Cardiac septum (tissue), 1 donor: ENCODE measurements around the gene TDRD9. TPM values are rescaled to one million over a fixed set of nuclear protein-coding genes. Genes with fewer than 3 reads are reported as not detected.
A peak's percentile ranks its signal among the peaks of the same experiment; 100 is the strongest.

ENCODE experiments used
- DNase-seq: peaks from one replicate; pipeline ENCODE4 v3.0.0-alpha.2; 2020; ENCODE audit warnings: low spot score
- intact Hi-C: fragments of 100-400 bp; cut with DNase I; formaldehyde crosslinking; loops from one replicate; pipeline ENCODE4 v1.14.0; 2022
- total RNA-seq: library from RNA; stranded (reverse); fragmentation: NEBNext Ultra II Directional; extraction: Animal tissue kit (Norgen Biotek cat#: 25700); gene quantifications from one replicate; pipeline ENCODE4 v1.2.1, GENCODE V29; 2021
- donor health status: DM: no; HTN: no; CAD: no.

TDRD9 gene
- total RNA-seq, 1 donor from 2014 or later: 3.3 TPM

DNA sequence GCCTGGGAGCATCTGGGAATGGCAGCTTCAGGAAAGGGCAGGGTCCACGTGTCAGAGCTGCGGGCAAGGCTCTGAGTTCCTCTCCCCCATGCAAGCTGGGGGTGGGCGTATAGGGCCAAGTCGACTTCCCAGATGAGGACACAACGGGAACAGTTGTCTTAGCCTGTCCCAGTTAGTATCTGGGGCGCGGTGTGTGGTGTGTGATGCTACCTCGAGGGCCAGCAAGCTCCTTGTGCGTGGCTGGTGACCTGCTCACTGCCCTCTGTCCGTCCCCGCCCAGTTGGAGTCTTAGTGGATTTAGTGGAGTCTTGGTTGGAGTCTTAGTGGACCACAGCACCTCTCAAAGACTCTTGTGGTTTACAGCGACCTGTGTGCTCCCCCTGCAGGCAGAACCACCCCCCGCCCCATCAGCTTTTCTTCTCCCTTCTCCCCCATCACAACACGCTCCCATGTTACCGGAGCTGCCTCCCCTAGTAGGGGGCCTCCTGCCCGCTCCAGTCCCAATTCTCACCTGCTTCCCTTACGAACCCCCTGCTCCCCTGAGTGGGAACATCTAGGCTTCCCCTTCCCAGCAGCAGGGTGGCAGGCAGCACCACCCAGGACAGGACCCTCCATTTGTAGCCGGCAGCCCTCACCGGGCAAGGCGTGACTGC lies 165.9 kb downstream of the TDRD9 start:
- DNase-seq: no peak
- intact Hi-C loops: no loop called here

GRCh38 chr14:104094709-104095425 lies 166.6 kb downstream of the TDRD9 start:
- DNase-seq: no peak
- intact Hi-C loops: loop anchor here (5.0 kb wide), 1 partner anchor 37 kb away; no protein-coding TSS in a partner anchor

- intact Hi-C loops: loop anchor here (5.0 kb wide), 1 partner anchor 37 kb away; no protein-coding TSS in a partner anchor
- no peak for DNase-seq
Observed at GRCh38 chr14:104095426-104096310, 167.4 kb downstream of the TDRD9 start.

GRCh38 chr14:104096318-104096717 lies 168.1 kb downstream of the TDRD9 start:
- DNase-seq: no peak
- intact Hi-C loops: loop anchor here (5.0 kb wide), 1 partner anchor 36 kb away; no protein-coding TSS in a partner anchor

DNA sequence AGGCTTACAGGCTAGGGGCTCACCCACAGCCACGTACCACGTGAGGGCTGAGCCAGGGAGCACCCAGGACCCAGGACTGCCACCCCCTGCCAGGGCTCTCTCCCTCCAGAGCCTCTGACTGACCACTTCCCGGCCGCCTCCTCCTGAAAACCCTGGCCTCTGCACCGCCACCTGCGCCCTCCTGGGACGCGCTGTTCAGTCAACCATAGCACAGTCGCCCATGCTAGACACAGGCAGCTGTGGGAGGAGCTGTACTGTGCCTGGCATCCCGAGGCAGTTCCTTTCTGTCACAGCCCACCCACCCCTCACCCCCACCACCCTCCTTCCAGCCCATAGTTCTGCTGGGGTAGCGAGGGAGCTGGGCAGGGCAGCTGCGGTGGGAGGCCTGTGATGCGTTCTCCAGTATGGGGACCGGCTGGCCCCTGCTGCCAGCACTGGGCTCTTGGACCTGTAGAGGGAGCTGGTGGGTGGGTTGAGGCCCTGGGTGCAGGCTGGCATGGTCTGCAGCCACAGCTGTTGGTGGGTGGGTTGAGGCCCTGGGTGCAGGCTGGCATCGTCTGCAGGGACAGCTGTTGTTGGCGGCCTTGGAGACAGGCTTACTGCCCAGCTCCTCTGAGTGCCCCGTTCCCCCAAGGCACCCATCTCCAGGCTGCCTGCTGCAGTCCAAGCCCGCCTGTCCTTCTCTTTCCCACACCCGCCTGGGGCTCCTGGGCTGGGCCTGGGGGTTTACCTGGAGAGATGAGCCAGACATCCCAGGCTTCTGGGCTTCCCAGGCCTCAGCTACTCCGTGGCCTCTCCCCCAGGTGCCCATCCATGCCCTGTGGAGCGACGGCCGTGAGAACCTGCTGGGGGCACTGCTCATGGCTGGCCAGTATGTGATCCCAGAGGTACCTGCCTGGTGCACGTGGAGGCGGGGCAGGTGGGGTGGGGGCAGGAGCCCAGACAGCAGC lies 168.8 kb downstream of the TDRD9 start:
- intact Hi-C loops: loop anchor here (5.0 kb wide), 1 partner anchor 35 kb away; no protein-coding TSS in a partner anchor
- no peak for DNase-seq

DNA sequence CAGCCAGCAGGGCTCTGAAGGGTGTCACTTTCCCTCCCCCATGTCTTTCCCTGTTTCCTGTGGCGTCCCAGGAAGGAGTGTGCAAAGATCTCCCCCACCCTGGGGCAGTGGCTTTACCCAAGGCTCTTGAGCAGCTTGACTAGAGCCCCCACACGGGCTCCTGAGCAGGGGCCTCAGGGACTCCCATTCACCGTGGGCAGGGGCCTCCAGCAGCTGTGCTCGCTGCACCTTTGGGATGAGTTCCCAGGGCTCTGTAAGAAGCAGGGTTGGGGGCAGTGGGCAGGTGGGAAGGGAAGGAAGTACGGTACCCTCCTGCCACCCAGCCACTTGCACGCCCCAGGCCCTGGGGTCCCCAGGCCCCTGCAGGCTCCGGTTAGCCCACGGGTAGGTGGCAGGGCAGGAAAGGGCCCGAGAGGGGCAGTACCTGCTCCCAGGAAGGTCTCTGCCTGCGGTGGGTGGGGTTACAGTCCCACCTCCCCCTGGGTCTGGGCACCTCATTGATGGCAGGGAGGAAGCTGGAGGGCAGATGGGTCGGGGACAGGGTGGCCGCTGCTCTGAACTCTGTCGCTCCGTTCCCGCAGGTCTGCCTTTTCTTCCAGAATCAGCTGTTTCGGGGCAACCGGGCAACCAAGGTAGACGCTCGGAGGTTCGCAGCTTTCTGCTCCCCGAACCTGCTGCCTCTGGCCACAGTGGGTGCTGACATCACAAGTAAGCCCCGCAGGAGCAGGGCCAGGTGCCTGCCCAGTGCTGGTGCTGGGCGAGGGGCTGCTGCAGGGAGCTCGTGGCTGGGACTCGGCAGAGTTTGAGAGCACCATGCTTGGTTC lies 170.2 kb downstream of the TDRD9 start:
- intact Hi-C loops: loop anchor here (5.0 kb wide), 1 partner anchor 34 kb away; no protein-coding TSS in a partner anchor
- DNase-seq: no peak

DNA sequence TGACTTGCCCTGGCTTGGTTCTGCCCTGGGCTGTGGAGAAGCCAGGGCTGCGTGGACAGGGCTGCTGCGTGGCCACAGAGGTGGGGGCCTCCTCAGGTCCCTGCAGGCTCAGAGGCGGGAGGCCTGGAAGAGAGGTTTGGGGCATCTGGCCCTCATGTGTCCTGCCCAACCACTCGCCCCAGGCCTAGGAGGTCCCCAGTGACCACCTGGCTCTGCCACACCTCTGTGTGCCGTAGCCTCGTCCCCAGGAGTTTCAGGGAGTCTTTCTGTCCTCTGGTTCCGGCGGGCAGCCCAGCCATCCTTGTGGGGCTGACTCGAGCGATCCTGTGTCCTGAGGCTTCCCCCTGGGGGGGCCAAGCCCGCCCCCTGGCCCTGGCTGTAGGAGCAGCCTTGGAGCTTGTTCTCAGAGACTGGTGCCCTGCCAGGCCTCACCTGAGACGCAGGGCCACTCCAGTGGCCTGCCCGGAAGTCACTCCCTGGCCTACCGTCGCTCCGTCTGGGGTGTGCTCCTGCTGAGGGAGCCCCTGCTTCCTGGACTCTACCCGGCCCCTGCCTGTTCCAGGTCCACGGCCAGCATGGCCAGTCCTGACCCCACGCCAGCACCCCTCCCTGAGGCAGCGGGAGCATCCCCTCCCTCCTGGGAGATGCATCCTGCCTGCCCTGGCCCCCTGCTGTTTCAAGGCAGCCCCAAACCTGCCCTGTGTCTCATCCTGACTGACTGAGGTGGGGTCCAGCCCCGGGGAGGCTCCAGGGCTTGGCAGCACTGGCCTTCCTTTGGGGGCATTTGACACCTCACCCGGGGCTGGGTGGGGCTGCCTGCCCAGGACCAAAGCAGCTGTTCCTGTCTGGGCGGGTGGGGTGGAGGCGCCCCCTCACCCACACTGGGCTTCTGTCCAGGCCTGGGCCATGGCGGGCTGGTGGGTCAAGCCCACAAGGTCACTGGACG lies 171.1 kb downstream of the TDRD9 start:
- no peak for DNase-seq
- intact Hi-C loops: loop anchor here (5.0 kb wide), 1 partner anchor 33 kb away; no protein-coding TSS in a partner anchor

DNA sequence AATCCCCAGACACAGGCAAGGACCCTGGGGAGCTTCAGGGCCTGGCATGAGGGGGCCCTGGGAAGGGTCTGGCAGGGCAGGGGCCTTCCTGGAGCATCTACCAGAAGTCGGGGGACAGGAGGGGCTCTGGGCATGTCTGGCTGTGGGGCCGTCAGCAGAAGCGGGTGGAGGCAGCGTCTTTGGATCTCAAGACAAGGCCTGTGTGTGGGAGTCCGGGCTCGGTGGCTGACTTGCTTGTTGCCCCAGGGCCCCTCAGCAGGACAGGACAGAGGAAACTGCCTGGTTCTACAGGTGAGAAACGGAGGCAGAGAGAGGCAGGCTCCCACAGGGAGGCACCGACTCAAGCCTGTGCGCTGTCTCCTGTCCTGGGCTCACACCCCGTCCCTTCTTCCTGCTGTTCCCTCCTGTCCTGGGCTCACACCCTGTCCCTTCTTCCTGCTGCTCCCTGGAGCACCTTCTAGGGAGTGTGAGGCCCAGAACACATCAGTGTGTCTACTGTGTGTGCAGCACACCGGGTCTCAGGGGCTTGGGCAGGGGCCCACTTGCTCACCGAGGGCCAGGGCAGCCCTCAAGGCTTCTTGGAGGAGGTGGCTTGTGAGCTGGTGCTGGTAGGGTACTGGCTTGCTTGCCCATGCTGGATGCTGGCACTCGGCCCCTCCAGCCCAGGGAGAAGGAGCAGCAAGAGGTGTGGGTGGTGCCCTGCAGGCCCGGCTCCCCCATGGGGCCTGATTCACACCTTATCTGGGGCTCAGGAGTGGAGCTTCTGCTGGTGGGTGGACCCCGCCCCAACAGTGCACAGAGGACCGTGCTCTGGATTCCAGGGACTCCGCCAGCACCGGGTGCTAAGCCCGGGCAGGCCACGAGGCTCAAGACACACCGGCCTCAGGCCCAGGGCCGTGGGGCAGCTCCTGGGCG lies 172.2 kb downstream of the TDRD9 start:
- intact Hi-C loops: no loop called here
- peak; percentile 69 for DNase-seq

DNA sequence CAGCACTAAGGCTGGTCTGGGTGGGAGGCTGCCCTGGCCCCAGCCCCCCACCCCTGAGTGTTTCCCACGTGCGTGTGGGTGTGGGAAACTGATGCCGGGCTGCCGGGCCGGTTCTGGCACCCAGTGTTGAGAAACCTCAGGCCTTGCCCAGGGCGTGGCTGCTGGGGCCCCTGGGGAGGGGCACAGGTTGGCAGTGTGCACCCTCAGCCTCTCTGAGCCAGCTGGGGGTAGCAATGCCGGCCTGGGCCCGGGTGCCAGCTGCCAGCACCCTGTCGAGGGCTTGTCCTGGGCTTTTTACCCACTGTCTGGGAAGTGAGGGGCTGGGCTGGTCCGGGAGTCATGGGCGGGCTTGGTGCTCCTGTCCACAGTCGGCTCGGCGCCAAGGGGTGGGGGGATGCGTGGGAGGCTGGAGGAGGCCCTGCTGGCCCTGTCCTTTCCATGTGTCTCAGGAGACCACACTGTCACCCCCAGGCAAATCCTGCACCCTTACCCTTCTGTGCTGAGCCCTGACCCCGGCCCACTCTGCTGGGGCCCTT lies 172.9 kb downstream of the TDRD9 start:
- DNase-seq: peak; percentile 54
- intact Hi-C loops: no loop called here

DNA sequence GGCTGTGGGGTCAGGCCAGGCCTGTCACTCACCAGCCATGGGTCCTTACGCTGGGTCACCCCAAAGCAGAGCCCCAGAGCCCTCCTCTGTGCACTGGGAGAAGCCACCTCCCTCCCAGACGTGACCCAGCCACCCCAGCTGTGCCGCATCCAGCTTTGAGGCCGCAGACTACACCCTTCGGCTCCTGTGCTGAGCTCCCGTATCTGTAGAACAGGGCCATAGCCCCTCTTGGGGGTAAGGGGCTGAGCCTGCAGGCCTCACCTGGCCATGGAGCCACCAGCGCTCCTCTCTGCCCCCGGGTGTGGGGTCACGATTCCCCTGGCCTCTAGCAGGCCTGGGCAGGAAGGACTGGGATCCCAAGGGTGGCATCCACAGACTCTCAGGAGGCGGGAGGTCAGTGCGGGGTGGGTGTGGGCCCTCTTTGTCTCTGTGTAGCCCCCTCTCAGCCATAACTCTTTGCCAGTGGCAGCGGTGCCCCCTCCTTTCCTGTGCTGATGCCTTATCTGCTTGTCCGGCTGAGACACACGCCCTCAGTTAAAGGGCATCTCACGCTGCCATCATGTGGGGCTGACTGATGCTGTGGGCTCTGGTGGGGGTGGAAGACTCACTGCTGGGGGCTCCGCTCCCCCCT lies 173.5 kb downstream of the TDRD9 start:
- peak; percentile 56 for DNase-seq
- intact Hi-C loops: no loop called here

Other genes with a start within 250 kb of the TDRD9 start
- 3.9 TPM for gene XRCC3, start 213.0 kb upstream of the TDRD9 start, total RNA-seq
- gene ZFYVE21, start 212.6 kb upstream of the TDRD9 start, total RNA-seq: 60.9 TPM
- 67.8 TPM for gene PPP1R13B, start 80.9 kb upstream of the TDRD9 start, total RNA-seq
- 13.1 TPM for gene RD3L, start 14.1 kb downstream of the TDRD9 start, total RNA-seq
- 4.4 TPM for gene ASPG, start 157.2 kb downstream of the TDRD9 start, total RNA-seq
- 6.8 TPM for gene KIF26A, start 210.1 kb downstream of the TDRD9 start, total RNA-seq